HG03378 (cell line): ENCODE data around the gene R3HDM1.
"Not testable (repeated sequence)": the region's sequence is repeated elsewhere in the genome, so short reads cannot be mapped to it uniquely, and the experiment has no call there.

Source experiments
- ATAC-seq: cut with Tn5 transposase; IDR thresholded peaks from one replicate; pipeline ENCODE4 v1.9.1; 2021; ENCODE audit warnings: mild to moderate bottlenecking, moderate library complexity; ENCODE audit not compliant: unreplicated experiment

The R3HDM1 gene

DNA sequence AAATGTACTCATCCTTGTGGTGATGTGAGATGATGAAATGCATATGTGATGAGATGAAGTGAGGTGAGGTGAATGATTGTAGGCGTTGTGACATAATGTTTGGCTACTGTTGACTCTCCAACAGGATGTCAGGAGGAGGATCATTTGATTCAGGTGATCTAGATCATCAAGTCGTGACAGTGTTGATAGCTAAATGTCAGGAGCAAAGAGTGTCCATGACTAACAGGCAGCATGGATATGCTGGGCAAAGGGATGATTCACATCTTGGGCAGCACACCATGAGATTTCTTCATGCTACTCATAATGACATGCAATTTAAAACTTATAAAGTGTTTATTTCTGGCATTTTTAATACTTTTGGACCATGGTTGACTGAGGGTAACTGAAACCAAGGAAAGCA, 170.2 kb downstream of the R3HDM1 start:
- ATAC-seq, result no peak

DNA sequence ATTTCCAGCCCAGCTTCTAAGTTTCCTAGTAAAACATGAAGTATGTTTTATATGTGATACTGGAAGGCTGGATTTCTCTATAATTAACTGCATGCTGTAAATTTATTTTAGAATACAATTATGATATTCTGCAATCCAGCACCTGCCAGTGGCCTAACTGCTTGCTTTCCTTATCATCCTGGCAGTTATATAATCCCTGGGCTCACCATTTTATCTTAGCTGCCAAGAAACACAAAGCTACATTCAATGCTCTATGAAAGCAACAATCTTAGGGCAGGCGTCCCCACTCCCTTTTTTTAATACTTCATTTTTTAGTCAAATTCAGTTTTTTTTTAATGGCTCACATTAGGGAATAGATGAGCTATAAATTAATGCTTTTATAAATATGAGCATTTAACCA, 172.0 kb downstream of the R3HDM1 start:
- no peak for ATAC-seq

DNA sequence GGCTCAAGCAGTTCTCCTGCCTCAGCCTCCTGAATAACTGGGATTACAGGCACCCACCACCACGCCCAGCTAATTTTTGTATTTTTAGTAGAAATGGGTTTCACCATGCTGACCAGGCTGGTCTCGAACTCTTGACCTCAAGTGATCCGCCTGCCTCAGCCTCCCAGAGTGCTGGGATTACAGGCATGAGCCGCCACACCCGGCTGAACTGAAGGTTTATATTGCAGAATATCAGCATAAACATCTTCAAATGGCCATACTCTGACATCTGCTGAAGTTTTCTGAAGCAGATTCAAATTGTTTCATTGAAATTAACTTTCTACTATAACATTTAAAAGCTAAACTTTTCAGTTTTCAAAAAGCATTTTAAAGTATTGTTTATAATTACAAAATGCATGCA, 172.8 kb downstream of the R3HDM1 start:
- not testable (repeated sequence) for ATAC-seq

DNA sequence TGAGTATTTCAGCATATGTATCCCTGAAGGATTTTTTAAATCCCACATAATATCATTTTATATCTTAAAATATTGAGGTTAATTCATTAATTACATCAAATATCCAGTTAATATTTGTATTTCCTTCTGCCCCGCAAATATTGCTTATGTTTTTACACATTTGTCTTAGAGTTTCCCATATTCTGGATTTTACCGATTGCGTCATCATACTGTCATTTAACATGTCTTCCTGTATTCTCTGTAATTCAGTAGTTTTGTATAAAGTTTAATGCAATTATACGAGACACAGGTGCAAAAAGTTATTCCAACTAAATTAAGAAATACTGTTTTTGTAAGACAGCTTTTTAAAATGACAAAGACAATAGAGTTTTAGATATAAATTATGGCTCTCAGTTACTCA, 176.9 kb downstream of the R3HDM1 start:
- ATAC-seq, result no peak

DNA sequence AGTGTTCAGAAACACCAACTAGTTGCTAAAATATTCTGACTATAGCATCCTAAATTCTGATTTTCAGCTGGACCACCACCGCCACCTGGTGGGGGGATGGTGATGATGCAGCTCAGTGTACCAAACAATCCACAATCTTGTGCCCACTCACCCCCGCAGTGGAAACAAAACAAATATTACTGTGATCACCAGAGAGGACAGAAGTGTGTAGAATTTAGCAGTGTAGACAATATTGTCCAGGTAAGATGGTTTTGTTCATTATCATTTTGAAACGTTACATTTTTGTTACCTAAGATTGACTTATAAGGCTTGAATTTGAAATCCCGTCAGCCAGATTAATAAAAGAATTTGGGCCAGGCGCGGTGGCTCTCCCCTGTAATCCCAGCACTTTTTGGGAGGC, 178.7 kb downstream of the R3HDM1 start:
- peak; percentile 59 for ATAC-seq

DNA sequence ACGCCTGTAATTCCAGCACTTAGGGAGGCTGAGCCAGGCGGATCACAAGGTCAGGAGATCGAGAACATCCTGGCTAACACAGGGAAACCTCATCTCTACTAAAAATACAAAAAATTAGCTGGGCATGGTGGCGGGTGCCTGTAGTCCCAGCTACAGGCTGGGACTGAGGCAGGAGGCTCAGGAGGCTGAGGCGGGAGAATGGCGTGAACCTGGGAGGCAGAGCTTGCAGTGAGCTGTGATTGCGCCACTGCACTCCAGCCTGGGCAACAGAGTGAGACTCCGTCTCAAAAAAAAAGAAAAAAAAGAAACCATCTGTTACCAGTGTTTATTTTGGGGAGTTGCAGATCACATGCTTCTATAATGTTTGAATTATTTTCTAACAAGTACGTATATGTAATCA, 183.8 kb downstream of the R3HDM1 start:
- not testable (repeated sequence) for ATAC-seq

DNA sequence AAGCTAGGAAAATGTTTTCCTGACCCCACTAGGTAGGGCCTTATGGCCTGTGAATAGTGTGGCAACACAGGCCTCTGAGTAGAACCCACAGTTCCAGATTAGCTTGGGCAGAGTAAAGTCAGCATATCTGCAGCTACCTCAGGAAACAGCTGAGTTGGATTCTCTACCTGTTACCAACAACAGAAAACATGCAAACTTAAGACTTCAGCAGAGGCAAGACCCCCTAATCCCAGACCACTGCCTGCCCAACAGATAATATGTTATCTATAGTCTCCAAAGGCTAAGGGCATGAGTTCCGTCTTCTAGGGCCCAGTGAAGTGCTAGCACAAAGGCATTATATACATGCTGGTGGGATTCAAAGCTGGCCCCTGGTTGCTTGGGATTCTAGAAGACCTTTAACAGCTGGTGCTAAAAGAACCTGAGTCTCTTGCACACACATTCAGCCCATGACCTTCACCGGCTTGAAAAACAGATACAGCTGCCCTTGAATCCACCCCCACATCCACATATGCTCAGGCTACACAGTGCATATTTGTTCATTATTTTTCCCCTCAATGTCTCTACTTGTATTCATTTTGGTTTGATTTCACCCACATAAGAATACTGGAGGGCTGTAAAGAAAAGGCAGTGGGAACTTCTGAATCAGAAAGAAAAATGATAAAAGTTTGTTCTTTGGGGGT, 196.9 kb downstream of the R3HDM1 start:
- ATAC-seq, result no peak

DNA sequence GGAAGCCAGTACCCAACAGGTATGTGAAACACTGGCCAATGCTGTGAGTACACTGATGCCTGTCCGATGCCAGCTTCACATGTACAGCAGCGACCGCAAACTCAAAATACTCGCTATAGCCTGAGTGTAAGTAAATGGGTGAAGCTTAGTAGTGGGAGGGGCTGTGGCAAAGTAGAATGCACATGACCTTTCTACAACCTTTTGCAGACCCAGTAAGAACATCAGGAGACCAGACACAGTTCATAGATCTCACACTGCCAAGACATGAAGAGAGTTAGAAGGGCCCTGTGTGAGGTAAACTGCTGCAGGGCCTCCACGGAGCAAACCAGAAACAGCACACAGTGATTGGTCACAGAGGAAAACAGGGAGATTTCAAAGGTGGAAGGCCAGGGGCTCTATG, 201.3 kb downstream of the R3HDM1 start:
- no peak for ATAC-seq

DNA sequence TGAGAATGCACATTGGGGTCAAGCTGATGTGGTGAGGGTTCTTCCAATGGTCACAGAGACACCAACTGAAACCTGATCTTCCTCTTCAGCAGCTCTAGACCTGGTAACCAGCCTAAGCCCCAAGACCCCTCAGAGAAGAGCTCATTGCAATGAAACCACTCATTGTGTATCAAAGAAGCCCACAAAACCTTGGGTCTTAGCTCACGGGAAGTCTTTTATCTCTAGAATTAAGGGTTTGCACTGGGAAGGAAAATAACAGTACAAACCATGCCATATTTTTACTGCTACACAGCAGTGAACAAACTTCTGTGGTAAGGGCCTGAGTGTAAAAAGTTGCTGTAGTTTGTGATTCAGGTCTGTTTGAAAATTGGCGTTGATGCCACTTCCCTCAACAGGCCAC, 201.8 kb downstream of the R3HDM1 start:
- no peak for ATAC-seq

DNA sequence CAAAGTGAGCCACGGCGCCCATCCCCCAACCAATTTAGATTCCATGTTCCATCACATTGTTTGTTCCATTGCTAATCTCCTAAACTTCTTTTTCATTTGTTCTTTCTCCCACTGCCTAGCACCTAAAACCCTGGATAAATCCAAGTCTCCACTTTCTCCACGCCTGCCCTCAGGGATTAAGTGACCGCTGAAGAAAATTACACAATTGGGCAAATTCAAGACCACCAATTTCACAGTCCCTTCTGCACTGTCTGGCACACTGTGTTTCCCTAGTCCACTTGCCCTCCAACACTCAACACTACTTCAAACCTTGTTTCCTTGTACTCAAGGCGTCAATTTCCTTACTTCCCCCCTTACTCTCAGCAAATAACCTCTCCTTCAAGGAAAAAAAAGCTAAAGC, 205.3 kb downstream of the R3HDM1 start:
- ATAC-seq, result no peak

DNA sequence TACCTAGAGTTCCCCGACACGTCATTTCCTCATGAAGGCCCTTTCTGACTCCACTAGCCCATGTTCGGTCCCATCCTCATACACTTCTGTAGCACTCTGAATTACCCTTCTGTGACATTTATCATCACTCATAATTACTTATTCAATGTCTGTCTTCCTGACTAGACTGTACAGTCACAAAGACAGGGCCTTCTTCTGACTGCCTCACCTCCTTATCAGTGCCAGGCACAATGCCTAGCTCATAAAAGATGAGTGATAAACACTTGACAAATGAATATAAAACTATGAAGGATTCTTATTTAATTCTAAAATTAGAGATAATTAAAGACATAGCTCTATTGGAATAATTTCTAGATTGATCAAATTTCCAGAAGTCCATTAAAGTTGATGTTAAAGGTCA, 208.9 kb downstream of the R3HDM1 start:
- ATAC-seq, result no peak

DNA sequence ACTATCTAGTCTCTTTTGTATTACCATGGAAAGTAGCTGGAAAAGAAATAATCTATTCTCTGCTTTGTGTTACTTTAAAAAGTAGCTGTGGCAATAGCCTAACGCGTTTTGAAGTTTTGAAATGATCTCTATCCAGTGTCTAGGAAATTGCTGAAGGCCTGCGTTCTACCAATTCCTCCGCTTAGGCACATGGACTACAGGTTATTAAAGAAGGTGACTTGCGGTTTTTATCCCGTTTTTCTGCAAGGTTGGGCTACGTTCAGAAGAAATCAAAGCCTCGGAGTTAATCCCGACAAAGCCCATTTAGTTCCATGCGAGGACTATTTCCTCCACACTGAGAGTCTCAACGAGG, 209.7 kb downstream of the R3HDM1 start:
- ATAC-seq, result no peak

DNA sequence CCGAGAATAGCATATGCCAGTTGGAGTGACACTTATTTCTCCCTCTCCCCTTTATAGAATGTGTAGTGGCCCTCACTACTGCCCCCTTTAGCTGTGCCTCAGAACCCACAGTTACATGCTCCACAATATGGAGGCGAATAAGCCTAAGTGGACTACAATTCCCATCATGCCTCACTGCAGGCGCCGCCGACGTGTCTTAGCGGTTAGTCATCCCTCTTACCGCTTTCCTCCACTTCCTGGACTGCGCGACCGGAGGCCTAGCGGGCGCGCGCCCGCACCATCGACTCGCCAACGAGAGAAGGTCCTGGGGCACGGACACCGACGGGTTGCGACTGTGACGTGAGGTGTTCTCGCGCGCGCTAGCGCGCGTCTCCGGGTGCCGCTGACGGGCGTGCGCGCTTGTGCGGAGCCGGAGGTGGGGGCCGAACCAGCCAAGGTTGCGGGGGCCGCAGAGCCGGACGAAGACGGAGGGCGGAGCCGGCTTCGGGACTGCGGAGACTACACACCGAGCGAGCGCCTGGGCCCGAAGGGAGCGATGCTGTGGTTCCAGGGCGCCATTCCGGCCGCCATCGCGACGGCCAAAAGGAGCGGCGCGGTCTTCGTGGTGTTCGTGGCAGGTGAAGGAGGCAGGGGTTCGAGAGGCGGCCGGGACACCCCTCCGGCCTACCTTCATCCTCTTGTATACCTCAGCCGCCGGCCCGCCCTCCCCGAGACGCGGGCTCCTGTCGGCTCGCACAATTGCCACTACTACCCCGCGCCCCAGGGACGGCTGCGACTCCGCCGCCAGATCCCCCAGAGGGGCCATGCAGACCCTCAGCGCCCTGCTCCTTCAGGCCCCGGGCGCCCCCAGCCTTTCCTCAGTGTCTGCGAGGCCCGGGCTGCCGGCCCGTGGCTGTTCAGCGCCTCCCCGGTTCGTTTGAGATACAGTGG, 210.4 kb downstream of the R3HDM1 start, which contains the start of gene UBXN4:
UBXN4 (plus strand) TSS at position 461 of the 930 bp plus-strand sequence; CDS start at position 536, 75 bp downstream.
- peak; percentile 91 for ATAC-seq

DNA sequence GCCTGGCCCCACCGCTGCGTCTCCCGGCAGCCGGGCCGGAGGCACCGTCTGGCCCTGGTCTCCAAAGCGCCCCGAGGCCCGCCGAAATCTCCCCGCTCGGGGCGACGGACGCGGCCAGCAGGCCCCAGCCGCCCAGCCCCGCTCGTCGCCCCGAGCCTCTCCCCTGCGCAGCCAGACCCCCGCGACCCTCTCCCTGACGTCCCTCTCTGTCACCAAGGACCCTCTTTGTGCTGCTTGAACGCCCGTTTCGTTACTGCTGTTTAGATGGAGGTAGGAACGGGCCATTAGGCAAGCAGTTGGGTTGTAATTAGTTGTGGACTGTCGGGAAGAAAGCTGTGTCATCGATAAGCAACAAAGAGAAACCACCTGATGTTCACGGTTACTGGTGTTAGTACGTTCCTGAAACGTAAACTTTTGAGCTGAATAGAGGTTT, 211.1 kb downstream of the R3HDM1 start:
- peak; percentile 8 for ATAC-seq

DNA sequence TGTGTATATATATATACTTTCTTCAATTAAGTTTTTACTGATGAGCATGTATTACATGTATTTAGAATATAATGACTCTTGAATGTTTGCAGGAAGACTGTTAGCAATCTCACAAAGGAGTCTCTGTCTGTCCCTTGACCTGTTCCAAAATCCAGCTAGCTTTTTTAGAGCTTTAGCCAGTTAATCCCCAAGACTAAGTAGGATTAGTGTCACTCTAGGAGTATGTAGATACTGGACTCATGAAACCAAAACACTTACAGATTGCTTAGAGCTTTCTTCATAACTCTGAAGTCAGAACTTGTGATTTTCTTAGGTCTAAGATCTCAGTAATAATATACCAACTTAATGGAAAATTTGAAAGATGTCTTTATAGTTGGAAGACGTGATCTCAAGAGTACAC, 212.6 kb downstream of the R3HDM1 start:
- no peak for ATAC-seq

DNA sequence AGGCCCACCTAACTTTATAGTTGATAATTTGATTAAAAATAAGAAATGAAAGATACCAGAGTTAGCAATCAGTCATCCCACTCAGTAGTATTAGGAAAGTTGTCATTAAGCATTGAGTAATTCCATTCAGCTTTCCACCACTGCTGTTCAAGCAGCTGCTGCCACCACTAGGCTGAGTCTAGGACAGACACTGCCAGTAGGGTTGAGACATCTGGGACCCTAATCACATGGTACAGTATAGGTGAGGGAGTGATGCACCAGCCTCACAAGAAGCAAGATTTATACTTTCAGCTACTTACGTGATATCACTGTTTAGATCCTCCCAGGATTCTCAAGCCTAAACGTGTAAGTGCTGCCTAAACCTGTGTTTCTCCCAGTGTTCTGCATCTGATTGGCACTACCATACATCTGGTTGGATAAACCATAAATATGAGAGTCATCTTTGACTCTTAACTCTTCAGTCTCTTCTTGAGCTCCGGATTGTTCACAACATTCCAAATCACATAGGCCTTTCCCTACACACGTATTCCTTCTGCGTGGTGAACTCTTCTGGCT, 213.6 kb downstream of the R3HDM1 start:
- ATAC-seq, result peak; percentile 32

DNA sequence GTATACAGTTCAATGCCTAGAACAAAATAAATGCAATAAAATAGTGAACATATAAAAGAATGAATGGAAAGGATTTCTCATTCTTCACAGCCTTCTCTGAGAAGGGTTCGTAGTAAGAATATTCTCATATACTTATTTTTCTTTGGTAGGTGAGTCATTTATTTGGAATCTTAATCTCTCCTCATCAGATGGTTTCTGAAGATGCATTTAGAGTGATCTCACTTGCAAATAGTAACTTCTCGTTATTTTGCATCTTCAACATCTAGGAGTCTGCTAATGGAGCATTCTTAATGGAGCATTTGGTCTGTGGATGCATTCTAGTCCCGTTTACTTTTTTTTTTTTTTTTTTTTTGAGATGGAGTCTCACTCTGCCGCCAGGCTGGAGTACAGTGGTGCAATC, 214.3 kb downstream of the R3HDM1 start:
- ATAC-seq, result no peak

DNA sequence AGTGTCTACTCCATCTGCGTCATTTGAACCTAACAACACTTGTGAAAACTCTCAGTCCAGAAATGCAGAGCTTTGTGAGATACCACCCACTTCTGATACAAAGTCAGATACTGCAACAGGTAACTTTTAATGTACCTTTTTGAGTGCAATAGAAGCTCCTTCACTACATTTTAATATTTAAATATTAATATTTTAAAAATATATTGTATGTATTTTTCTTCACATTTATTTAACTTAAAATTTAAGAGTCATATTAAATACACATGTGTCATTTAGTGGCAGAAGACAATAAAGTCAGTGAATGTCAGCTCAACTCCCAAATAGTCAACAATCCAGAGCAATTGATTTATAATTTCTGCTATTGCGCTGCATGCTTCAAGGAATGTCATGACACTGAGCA, 224.3 kb downstream of the R3HDM1 start:
- ATAC-seq, result no peak

DNA sequence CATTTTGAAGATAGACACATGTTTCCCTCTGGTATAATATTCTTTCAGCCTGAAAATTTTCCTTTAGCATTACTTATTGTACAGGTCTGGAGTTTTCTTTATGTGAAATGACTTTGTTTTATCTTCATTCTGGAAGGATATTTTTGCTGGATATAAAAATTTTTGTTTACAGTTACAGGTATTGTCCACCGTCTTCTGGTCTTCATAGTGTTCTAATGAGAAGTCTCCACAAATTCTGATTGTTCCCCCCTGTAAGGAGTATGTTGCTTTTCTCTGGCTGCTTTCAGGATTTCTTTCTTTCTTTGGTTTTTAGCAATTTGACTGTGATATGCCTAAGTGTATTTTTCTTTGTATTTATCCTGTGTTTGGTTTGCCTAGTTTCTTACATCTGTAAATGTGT, 225.4 kb downstream of the R3HDM1 start:
- ATAC-seq, result no peak

DNA sequence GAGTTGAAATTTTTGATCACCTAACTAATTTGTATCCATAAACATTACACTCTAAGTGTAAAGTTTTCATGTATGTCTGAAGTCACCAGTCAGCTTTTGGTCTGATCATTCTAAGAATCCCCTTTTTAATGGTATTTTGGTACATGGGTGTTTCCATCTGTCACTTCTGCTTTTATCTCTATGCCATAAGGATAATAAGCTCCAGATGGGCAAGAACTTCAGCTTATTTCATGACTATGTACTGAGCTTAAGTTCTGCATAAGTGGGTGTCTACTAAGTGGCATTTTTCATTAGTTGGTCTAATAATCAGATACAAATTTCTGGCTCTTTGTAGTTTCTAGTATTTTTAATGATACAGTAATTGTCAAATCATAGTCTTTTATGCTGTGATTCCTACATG, 230.7 kb downstream of the R3HDM1 start:
- ATAC-seq, result no peak

DNA sequence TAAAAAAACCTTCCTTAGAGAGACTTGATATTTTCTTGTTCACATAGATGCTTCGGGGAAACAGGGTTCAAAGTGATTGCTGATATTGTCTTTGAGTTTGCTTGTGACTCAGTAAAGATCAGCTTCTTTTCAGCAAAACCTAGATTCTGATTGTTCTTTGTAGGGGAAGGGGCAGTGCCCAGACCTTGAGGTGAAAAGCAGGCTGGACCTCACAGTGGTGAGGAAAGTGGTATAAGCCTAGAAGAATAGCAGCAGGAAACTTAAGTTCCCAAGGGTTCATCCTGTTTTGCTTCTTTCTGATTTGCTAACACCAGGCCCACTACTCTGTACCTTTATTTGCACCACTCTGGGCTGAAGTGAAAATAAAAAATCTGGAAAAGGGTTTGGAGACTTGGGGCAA, 231.2 kb downstream of the R3HDM1 start:
- no peak for ATAC-seq

DNA sequence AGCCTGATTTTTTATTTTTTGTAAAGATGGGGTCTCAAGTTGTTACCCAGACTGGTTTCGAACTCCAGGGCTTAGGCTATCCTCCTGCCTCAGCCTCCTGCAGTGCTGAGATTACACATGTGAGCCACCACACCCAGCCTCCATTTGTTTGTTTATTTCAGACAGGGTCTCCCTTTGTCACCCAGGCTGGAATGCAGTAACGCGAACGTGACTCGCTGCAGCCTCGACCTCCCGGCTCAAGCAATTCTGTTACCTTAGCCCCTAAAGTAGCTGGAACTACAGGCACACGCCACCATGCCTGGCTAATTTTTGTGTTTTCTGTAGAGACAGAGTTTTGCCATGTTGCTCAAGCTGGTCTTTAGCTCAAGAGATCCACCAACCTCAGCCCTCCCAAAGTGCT, 237.6 kb downstream of the R3HDM1 start:
- no peak for ATAC-seq
